ENCODE data around the gene TSFM. TPM values are rescaled to one million over a fixed set of nuclear protein-coding genes. Genes with fewer than 3 reads are reported as not detected.

TSFM gene
- total RNA-seq, 2 experiments from 2014 or later = 35.2 to 49.8 TPM

GRCh38 chr12:57766464-57767304 is 15.9 kb upstream of the TSFM start, which contains the start of gene CYP27B1:
CYP27B1 (minus strand) TSS chr12:57767078; CDS start chr12:57767041, 37 bp downstream.
- DNase-seq (ENCODE audit: low spot score) = no peak
- Histone ChIP-seq H3K27ac (ENCODE audit: low read depth, low read length, poor library complexity, severe bottlenecking) (no peak within 1 kb of the TSS), H3K4me3 (ENCODE audit: low read depth, low read length, poor library complexity, severe bottlenecking) (no peak within 1 kb of the TSS), H3K36me3 (ENCODE audit: insufficient read depth, low read length) (peaks cover 42% of the 10 kb centered on the region), H3K4me2 (ENCODE audit: low read length) (no peak within 1 kb of the TSS), H3K9me2 (ENCODE audit: insufficient read depth, low read length) (no peaks in the 10 kb centered on the region), H3K9me3 (ENCODE audit: low read length) (no peaks in the 10 kb centered on the region), H3K79me2 (ENCODE audit: insufficient read depth, low read depth, low read length) (peaks cover 12% of the 10 kb centered on the region; the same call in 1 of the 2 replicates), H3K4me1 (ENCODE audit: insufficient read depth, low read length, poor library complexity, severe bottlenecking) (peaks cover 13% of the 10 kb centered on the region), H2AFZ (ENCODE audit: low read length) (no peak within 1 kb of the TSS), H4K20me1 (ENCODE audit: insufficient read depth, low read length) (no peaks in the 10 kb centered on the region)
- TF ChIP-seq EZH2phosphoT487 (IDR thresholded peaks at IDR 0.05; ENCODE audit: borderline replicate concordance, low read depth, low read length) (no peak), CTCF (conservative IDR thresholded peaks at IDR 0.05; ENCODE audit: low read length) (no peak)
- intact Hi-C loops (cut with micrococcal nuclease; ENCODE audit: unreplicated experiment) = no loop called here
- CTCF ChIA-PET (ENCODE audit: unreplicated experiment) = no interaction called here
- no TSS peak for BruUV-seq (replicated peaks)
- POLR2A ChIA-PET = interaction anchor here (0.7 to 1.0 kb wide), 2 partner anchors 15 to 538 kb away, joined by 3 to 4 read pairs; partner anchors contain the start of gene SHMT2

DNA sequence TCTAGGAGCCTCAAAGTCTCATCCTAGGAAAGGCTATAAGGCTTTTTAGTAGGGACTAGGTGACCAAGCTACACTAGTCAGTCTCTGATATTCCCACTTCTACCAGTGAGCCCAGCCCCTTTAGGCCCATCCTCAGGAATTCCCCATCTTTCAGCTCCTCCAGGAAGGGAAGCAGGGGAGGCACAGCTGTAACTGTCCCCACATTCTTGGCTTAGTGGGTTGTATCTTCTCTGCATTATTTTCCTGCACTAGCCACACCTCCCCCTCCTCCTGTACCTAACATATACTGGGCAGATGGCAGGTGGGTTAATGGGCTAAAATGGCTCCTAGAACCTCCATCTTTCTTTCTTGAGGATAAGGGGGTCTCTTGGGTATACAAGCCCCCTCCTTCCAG is 15.3 kb upstream of the TSFM start:
- intact Hi-C loops (cut with micrococcal nuclease; ENCODE audit: unreplicated experiment) = no loop called here
- H3K79me2 ChIP-seq (ENCODE audit: insufficient read depth, low read depth, low read length) = peaks cover 12% of the 10 kb centered on the region; the same call in 1 of the 2 replicates
- H2AFZ ChIP-seq (ENCODE audit: low read length) = no peak overlapping the region
- DNase-seq (ENCODE audit: low spot score) = no peak
- TF ChIP-seq CTCF (conservative IDR thresholded peaks at IDR 0.05; ENCODE audit: low read length) = no peak
- no peak for TF ChIP-seq EZH2phosphoT487 (IDR thresholded peaks at IDR 0.05; ENCODE audit: borderline replicate concordance, low read depth, low read length)
- ChIA-PET CTCF (ENCODE audit: unreplicated experiment) (interaction anchor here (0.6 kb wide), 1 partner anchor 10 kb away, joined by 3 read pairs; no protein-coding TSS in a partner anchor), POLR2A (no interaction called here)
- H4K20me1 ChIP-seq (ENCODE audit: insufficient read depth, low read length) = no peaks in the 10 kb centered on the region
- no peak overlapping the region for H3K4me3 ChIP-seq (ENCODE audit: low read depth, low read length, poor library complexity, severe bottlenecking)
- no TSS peak for BruUV-seq (replicated peaks)
- H3K9me2 ChIP-seq (ENCODE audit: insufficient read depth, low read length) = no peaks in the 10 kb centered on the region
- H3K27ac ChIP-seq (ENCODE audit: low read depth, low read length, poor library complexity, severe bottlenecking) = no peak overlapping the region
- peaks cover 42% of the 10 kb centered on the region for H3K36me3 ChIP-seq (ENCODE audit: insufficient read depth, low read length)
- H3K4me2 ChIP-seq (ENCODE audit: low read length) = no peak overlapping the region
- no peaks in the 10 kb centered on the region for H3K9me3 ChIP-seq (ENCODE audit: low read length)
- peaks cover 13% of the 10 kb centered on the region for H3K4me1 ChIP-seq (ENCODE audit: insufficient read depth, low read length, poor library complexity, severe bottlenecking)

- Histone ChIP-seq H3K27ac (ENCODE audit: low read depth, low read length, poor library complexity, severe bottlenecking) (no peak overlapping the region), H3K4me1 (ENCODE audit: insufficient read depth, low read length, poor library complexity, severe bottlenecking) (peaks cover 17% of the 10 kb centered on the region), H3K4me2 (ENCODE audit: low read length) (no peak overlapping the region), H3K9me2 (ENCODE audit: insufficient read depth, low read length) (no peaks in the 10 kb centered on the region), H2AFZ (ENCODE audit: low read length) (no peak overlapping the region), H4K20me1 (ENCODE audit: insufficient read depth, low read length) (no peaks in the 10 kb centered on the region), H3K36me3 (ENCODE audit: insufficient read depth, low read length) (peaks cover 36% of the 10 kb centered on the region), H3K79me2 (ENCODE audit: insufficient read depth, low read depth, low read length) (peaks cover 12% of the 10 kb centered on the region; the same call in 1 of the 2 replicates), H3K4me3 (ENCODE audit: low read depth, low read length, poor library complexity, severe bottlenecking) (no peak overlapping the region), H3K9me3 (ENCODE audit: low read length) (no peaks in the 10 kb centered on the region)
- DNase-seq (ENCODE audit: low spot score) = no peak
- TF ChIP-seq EZH2phosphoT487 (IDR thresholded peaks at IDR 0.05; ENCODE audit: borderline replicate concordance, low read depth, low read length) = no peak
- no peak for TF ChIP-seq CTCF (conservative IDR thresholded peaks at IDR 0.05; ENCODE audit: low read length)
- ChIA-PET POLR2A (no interaction called here), CTCF (ENCODE audit: unreplicated experiment) (interaction anchor here (0.6 kb wide), 1 partner anchor 11 kb away, joined by 3 read pairs; no protein-coding TSS in a partner anchor)
- intact Hi-C loops (cut with micrococcal nuclease; ENCODE audit: unreplicated experiment) = no loop called here
- no TSS peak for BruUV-seq (replicated peaks)
Observed at GRCh38 chr12:57767876-57768275, 14.7 kb upstream of the TSFM start.

Data from OCI-LY7 (cell line).